ENCODE measurements around the gene TEX12.

DNA sequence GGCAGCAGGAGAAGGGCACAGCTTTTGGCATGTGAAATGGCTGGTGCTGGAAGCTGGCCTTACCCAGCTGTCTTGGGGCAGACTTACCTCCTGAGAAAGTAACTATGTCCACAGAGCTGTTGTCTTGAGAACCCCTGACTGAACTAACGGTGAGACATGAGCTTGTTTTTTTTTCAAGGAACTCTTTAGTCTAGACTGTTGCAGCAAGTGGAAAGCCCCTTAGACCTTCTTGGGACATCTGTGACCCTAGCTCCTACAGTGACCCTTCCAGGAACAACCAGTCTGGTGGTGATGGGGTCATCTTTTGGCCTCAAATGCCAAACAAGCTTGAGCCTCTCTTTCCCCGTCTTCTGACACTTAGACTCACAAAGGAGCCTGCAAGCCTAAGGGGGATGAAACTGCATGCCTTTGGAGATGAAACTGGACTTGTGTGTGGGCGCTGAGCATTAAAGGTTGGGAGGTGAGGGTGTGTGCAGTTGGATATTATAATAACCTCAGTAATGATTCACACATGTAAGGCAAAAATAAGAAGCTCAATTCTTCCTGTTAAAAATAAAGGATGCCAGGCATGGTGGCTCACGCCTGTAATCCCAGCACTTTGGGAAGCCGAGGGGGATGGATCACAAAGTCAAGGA is 45.1 kb upstream of the TEX12 start:
- TF ChIP-seq, protein P1, sequence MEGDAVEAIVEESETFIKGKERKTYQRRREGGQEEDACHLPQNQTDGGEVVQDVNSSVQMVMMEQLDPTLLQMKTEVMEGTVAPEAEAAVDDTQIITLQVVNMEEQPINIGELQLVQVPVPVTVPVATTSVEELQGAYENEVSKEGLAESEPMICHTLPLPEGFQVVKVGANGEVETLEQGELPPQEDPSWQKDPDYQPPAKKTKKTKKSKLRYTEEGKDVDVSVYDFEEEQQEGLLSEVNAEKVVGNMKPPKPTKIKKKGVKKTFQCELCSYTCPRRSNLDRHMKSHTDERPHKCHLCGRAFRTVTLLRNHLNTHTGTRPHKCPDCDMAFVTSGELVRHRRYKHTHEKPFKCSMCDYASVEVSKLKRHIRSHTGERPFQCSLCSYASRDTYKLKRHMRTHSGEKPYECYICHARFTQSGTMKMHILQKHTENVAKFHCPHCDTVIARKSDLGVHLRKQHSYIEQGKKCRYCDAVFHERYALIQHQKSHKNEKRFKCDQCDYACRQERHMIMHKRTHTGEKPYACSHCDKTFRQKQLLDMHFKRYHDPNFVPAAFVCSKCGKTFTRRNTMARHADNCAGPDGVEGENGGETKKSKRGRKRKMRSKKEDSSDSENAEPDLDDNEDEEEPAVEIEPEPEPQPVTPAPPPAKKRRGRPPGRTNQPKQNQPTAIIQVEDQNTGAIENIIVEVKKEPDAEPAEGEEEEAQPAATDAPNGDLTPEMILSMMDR (IDR thresholded peaks at IDR 0.05), result no peak
- no peak for TF ChIP-seq POLR2A (IDR thresholded peaks at IDR 0.05)

Data from adrenal gland (tissue), 5 donors.